Measurements from ENCODE around the gene STAM.

Gene STAM

DNA sequence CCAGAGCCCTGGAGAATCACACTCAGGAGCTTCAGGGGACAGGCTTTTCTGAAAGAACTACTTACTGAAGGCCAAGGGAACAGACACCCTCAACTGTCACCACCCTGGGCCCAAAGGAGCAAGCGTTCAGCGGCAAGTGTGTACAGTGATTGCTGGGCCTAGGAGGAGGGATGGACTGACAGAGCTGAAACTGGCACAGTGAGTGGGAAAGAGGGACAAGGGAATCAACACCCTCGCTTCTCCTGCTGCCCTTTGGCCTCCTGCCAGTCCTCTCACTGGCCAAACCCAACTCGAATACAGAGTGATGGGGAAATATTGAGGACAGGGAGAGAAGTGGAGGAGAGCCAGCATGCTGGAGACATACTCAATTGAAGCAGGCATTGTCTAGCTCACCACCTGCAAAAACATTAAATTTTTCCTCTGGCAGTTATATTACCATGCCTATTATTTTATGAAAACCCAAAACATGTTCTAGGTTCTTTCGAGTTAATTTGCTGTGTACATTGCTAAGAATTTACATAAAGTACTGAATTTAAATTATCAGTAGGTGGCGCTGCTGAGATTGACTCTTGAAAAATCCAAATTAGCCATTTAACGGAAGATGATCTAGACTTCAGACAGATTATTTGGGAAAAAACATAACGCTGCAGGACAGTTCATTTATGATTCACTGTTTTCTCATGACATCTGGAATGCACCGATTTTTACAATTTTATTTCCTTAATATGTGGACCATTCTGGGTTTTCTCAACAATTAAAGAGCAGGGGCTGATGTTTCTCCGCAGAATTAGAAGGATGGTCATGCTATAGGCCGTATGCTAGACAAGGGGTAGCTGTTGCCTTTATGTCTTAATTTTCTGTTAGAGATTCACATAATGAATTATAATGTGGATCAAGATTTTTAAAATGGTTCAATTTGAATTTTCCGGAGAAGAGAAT lies 93.3 kb downstream of the STAM start:
- H3K9ac ChIP-seq (ENCODE audit: low read depth, low read length): no peak overlapping the region
- H3K36me3 ChIP-seq (ENCODE audit: control insufficient read depth, insufficient read depth, low read length): no peaks in the 10 kb centered on the region
- H3K4me3 ChIP-seq (ENCODE audit: low read depth, low read length): no peak overlapping the region
- H3K4me1 ChIP-seq (ENCODE audit: control insufficient read depth, insufficient read depth, low read length): no peaks in the 10 kb centered on the region
- H3K27me3 ChIP-seq (ENCODE audit: control insufficient read depth, insufficient read depth, low read length): no peaks in the 10 kb centered on the region
- no peaks in the 10 kb centered on the region for H3K9me3 ChIP-seq (ENCODE audit: control insufficient read depth, insufficient read depth, low read length)

DNA sequence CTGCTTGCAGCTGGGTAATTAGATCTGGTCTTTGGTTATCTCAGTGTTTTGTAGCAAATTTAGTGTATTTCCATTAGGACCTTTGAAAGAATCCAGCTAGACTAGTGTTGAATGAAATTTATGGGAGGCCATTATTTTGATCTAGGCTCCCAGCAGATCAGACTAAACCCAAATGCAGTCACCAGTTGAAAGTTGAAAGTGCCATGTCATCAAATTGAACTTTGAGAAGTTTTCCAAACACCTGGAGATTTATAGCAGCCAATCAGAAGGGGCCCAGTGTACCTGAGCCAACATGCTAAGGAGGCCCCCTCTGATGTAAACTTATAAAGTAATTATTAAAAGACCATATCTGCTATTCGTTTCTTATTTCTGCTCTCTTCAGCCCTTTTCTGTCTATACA lies 96.7 kb downstream of the STAM start:
- no peaks in the 10 kb centered on the region for H3K9me3 ChIP-seq (ENCODE audit: control insufficient read depth, insufficient read depth, low read length)
- H3K4me1 ChIP-seq (ENCODE audit: control insufficient read depth, insufficient read depth, low read length): no peaks in the 10 kb centered on the region
- no peaks in the 10 kb centered on the region for H3K36me3 ChIP-seq (ENCODE audit: control insufficient read depth, insufficient read depth, low read length)
- no peak overlapping the region for H3K9ac ChIP-seq (ENCODE audit: low read depth, low read length)
- no peaks in the 10 kb centered on the region for H3K27me3 ChIP-seq (ENCODE audit: control insufficient read depth, insufficient read depth, low read length)
- H3K4me3 ChIP-seq (ENCODE audit: low read depth, low read length): no peak overlapping the region

DNA sequence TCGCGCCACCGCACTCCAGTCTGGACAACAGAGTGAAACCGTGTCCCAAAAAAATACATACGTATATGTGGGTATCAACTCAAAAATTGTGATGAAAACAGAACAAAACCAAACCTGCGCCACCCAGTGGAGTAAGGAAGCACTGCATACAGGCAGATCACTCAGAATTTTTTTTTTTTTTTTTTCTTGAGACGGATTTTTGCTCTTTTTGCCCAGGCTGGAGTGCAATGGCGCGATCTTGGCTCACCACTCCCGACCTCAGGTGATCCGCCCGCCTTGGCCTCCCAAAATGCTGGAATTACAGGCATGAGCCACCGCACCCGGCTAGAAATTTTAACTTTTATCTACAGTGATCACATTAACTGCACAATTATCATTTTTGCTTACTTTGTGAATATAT lies 99.0 kb downstream of the STAM start:
- Histone ChIP-seq H3K4me3 (ENCODE audit: low read depth, low read length) (no peak overlapping the region), H3K36me3 (ENCODE audit: control insufficient read depth, insufficient read depth, low read length) (no peaks in the 10 kb centered on the region), H3K4me1 (ENCODE audit: control insufficient read depth, insufficient read depth, low read length) (no peaks in the 10 kb centered on the region), H3K9me3 (ENCODE audit: control insufficient read depth, insufficient read depth, low read length) (no peaks in the 10 kb centered on the region), H3K9ac (ENCODE audit: low read depth, low read length) (no peak overlapping the region), H3K27me3 (ENCODE audit: control insufficient read depth, insufficient read depth, low read length) (no peaks in the 10 kb centered on the region)

DNA sequence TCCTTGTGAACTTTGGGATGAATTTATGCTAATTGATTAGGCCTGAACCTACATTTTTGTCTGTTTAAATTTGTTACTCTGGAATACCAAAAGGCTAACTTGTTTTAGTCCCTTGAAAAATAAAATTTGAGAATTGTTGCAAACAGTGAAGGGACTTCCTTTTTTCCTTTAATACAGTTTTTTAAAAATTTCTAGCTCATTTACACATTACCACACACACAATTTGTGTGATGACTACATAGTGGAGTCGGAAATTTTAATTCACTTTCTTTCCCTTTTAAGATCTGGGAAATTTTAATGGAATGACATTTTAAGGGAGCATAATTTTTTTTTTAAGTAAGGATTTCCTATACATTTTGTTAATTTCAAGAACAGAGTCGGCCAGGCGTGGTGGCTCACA lies 99.5 kb downstream of the STAM start:
- Histone ChIP-seq H3K9ac (ENCODE audit: low read depth, low read length) (no peak overlapping the region), H3K4me1 (ENCODE audit: control insufficient read depth, insufficient read depth, low read length) (no peaks in the 10 kb centered on the region), H3K36me3 (ENCODE audit: control insufficient read depth, insufficient read depth, low read length) (no peaks in the 10 kb centered on the region), H3K27me3 (ENCODE audit: control insufficient read depth, insufficient read depth, low read length) (no peaks in the 10 kb centered on the region), H3K4me3 (ENCODE audit: low read depth, low read length) (no peak overlapping the region), H3K9me3 (ENCODE audit: control insufficient read depth, insufficient read depth, low read length) (no peaks in the 10 kb centered on the region)

DNA sequence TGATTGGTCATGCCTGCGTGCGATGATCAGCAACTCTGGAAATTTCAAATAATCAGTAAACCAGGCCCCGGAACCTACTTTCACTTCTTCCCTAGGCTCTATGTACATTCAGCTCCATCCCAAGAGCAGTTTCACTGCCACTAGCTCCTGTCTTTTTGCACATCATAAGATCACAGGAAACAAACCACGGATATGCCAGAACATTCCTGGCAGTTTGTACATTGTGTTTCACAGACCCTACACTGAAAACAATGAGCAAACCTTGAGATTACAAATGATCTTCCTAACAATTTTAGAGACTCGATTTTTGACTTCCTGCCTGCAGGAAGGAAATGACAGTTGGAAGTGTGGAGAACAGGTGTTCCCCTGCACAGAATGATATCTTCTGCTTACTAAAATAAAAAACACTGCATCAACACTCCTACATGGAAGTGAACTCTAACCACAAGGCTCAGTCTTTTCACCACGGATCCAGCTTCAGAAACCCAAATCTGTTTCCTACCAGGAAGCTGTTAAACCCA lies 100.5 kb downstream of the STAM start:
- no peaks in the 10 kb centered on the region for H3K4me1 ChIP-seq (ENCODE audit: control insufficient read depth, insufficient read depth, low read length)
- no peaks in the 10 kb centered on the region for H3K27me3 ChIP-seq (ENCODE audit: control insufficient read depth, insufficient read depth, low read length)
- H3K36me3 ChIP-seq (ENCODE audit: control insufficient read depth, insufficient read depth, low read length): no peaks in the 10 kb centered on the region
- no peak overlapping the region for H3K9ac ChIP-seq (ENCODE audit: low read depth, low read length)
- H3K9me3 ChIP-seq (ENCODE audit: control insufficient read depth, insufficient read depth, low read length): no peaks in the 10 kb centered on the region
- no peak overlapping the region for H3K4me3 ChIP-seq (ENCODE audit: low read depth, low read length)

DNA sequence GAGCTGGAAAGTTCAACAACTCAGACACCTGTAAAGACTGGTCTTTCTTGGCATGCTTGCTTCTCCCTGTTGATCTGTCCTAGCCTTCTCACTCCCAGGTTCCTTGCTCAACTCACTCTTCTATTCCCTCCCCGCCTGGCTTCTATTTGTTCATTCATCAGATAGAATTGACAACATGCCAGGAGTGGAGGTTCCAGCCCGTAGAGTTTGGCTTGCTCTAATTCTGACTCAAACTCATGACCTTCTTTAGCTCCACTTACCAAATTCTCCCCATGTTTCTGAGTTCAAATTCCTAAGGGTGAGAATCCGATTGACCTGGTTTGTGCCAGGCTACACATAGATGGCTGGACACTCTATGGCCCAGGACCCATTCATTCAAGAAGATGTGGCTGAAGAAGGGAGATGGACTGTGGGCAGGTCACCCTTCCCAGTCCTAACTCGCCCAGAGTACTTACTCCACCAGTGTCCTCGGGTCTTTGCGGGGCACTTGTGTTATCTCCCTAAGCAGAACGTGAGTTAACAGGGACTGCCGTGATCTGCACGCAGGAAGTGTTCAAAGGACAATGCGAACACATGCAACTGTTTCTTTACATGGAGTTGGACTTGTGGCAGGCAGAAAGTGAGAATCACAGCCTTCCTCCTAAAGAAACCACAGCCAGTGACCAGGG lies 104.1 kb downstream of the STAM start:
- H3K4me3 ChIP-seq (ENCODE audit: low read depth, low read length): no peak overlapping the region
- H3K27me3 ChIP-seq (ENCODE audit: control insufficient read depth, insufficient read depth, low read length): no peaks in the 10 kb centered on the region
- H3K4me1 ChIP-seq (ENCODE audit: control insufficient read depth, insufficient read depth, low read length): no peaks in the 10 kb centered on the region
- no peak overlapping the region for H3K9ac ChIP-seq (ENCODE audit: low read depth, low read length)
- no peaks in the 10 kb centered on the region for H3K36me3 ChIP-seq (ENCODE audit: control insufficient read depth, insufficient read depth, low read length)
- no peaks in the 10 kb centered on the region for H3K9me3 ChIP-seq (ENCODE audit: control insufficient read depth, insufficient read depth, low read length)

DNA sequence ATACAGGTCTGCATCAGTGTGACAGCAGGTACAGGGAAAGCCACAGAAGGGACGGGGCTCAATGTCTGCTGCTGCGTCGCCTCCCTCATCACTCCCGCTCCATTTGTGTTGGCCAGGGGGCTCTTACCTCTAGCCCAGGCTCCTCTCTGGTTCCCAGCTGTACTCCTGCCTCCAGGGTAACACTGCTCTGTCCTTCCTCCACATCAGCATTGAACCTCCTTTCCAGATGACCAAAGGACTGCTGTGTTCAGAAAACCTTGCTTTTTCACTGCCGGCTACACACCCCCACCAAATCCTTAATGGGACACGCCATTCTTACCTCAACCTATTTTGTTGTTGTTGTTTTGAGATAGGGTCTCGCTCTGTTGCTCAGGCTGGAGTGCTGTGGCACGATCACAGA lies 105.9 kb downstream of the STAM start:
- Histone ChIP-seq H3K36me3 (ENCODE audit: control insufficient read depth, insufficient read depth, low read length) (no peaks in the 10 kb centered on the region), H3K9me3 (ENCODE audit: control insufficient read depth, insufficient read depth, low read length) (no peaks in the 10 kb centered on the region), H3K9ac (ENCODE audit: low read depth, low read length) (no peak overlapping the region), H3K4me3 (ENCODE audit: low read depth, low read length) (no peak overlapping the region), H3K27me3 (ENCODE audit: control insufficient read depth, insufficient read depth, low read length) (no peaks in the 10 kb centered on the region), H3K4me1 (ENCODE audit: control insufficient read depth, insufficient read depth, low read length) (no peaks in the 10 kb centered on the region)

DNA sequence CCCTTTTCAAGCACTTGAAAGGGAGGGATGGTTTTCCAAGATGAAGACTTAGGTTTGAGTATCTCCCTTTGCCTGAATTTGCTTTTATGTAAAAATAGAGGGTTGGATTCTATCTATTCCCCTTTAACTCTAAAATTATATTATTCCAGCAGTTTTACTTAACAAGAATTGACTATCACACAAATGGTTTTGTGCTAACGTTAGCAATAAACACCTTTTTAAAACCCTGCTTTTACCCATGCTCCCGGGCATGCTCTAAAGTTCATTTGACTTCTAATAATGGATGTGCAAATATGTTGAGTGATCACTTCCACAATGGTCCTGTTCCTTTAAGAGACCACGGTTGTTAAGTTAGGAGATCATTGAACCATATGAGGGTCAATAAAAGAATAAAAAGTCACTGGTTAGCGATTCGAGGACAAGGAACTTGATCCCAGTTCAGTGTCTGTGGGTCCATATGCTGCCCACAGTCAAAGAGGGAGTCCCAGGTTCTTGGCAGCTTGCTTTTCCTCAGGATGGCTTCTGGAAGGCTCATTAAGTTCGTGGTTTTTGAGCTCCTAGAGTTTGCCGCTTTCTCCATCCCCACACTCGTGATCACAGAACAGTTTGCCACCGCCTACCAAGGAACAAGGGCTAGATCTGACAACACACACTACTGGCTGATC lies 108.0 kb downstream of the STAM start, which contains the start of gene TMEM236:
Gene TMEM236, plus strand, starts transcription at position 421 of the 665 bp plus-strand sequence. Its CDS starts 95 bp downstream, at position 516.
- Histone ChIP-seq H3K4me1 (ENCODE audit: control insufficient read depth, insufficient read depth, low read length) (no peaks in the 10 kb centered on the region), H3K4me3 (ENCODE audit: low read depth, low read length) (no peak within 1 kb of the TSS), H3K9ac (ENCODE audit: low read depth, low read length) (no peak within 1 kb of the TSS), H3K36me3 (ENCODE audit: control insufficient read depth, insufficient read depth, low read length) (no peaks in the 10 kb centered on the region), H3K27me3 (ENCODE audit: control insufficient read depth, insufficient read depth, low read length) (no peaks in the 10 kb centered on the region), H3K9me3 (ENCODE audit: control insufficient read depth, insufficient read depth, low read length) (no peaks in the 10 kb centered on the region)

DNA sequence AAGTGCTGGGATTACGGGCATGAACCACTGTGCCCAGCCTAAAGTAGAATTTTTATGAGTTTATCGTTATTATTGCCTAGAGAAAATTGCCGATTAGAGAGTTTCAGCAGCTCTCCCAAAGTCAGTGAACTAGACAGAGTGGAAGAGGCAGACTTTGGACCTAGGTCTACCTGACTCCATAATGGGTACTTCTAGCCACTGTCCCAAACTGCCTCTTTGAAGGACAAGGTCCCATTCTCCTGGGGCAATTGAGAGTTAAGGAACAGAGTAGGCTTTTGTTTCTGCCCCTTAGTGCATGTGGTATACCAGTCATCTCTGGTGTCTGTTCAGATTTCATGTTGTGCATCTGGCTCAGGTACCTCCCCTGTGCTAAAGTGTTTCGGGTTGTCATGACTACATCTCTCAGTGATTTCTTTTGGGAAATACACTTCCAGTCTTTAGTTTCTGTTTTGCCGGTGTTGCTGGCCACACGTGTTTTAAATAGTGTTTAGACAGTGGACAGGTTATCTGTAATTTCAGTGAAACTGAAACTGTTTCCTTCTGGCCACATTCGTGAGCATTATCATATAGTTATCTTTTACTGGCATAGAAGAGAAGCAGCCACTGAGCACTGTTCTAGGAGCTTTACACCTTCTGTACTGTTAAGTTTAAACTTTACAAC lies 112.7 kb downstream of the STAM start:
- H3K27me3 ChIP-seq (ENCODE audit: control insufficient read depth, insufficient read depth, low read length): peaks cover 5% of the 10 kb centered on the region
- no peaks in the 10 kb centered on the region for H3K9me3 ChIP-seq (ENCODE audit: control insufficient read depth, insufficient read depth, low read length)
- no peaks in the 10 kb centered on the region for H3K36me3 ChIP-seq (ENCODE audit: control insufficient read depth, insufficient read depth, low read length)
- H3K9ac ChIP-seq (ENCODE audit: low read depth, low read length): no peak overlapping the region
- no peak overlapping the region for H3K4me3 ChIP-seq (ENCODE audit: low read depth, low read length)
- H3K4me1 ChIP-seq (ENCODE audit: control insufficient read depth, insufficient read depth, low read length): no peaks in the 10 kb centered on the region

DNA sequence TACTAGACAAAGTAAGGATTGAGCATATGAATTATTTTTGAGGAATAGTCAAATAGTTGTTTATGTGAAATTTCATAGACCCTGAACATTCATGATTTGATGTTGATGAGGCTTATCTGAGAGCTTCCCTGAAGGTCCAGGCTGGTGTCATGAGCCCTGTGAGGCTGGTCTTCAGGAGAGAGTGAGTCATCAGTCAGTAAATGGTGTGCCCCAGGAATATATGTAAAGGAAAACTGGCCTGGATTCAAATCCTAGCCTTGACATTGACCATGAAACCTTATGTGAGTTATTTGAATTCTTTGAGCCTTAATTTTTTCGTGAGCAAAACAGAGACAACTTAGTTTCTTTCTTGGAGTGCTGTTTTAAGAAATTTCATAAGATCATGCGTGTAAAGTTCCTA lies 114.2 kb downstream of the STAM start:
- H3K4me3 ChIP-seq (ENCODE audit: low read depth, low read length): no peak overlapping the region
- no peaks in the 10 kb centered on the region for H3K4me1 ChIP-seq (ENCODE audit: control insufficient read depth, insufficient read depth, low read length)
- H3K9ac ChIP-seq (ENCODE audit: low read depth, low read length): no peak overlapping the region
- H3K9me3 ChIP-seq (ENCODE audit: control insufficient read depth, insufficient read depth, low read length): no peaks in the 10 kb centered on the region
- no peaks in the 10 kb centered on the region for H3K36me3 ChIP-seq (ENCODE audit: control insufficient read depth, insufficient read depth, low read length)
- H3K27me3 ChIP-seq (ENCODE audit: control insufficient read depth, insufficient read depth, low read length): peaks cover 19% of the 10 kb centered on the region

DNA sequence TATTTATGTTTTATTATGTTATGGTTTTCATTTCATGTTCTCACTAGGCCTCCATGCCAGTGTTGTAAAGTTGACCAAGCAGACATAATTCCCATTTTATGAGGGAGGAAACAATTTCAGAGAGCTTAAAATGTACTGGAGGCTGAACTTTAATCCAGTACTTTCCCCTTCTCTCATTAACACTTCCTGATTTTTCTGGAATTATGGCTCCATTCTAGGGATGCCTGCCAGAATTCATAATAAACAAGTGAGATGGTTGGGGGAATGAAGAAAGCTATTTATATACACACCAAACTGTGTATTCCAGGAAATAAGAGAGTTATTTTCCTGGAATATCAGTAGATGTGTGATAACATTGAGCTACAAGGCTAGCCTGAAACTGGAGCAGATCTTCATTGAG lies 114.9 kb downstream of the STAM start:
- Histone ChIP-seq H3K9ac (ENCODE audit: low read depth, low read length) (no peak overlapping the region), H3K4me3 (ENCODE audit: low read depth, low read length) (no peak overlapping the region), H3K36me3 (ENCODE audit: control insufficient read depth, insufficient read depth, low read length) (no peaks in the 10 kb centered on the region), H3K4me1 (ENCODE audit: control insufficient read depth, insufficient read depth, low read length) (peaks cover 4% of the 10 kb centered on the region), H3K27me3 (ENCODE audit: control insufficient read depth, insufficient read depth, low read length) (peaks cover 26% of the 10 kb centered on the region), H3K9me3 (ENCODE audit: control insufficient read depth, insufficient read depth, low read length) (no peaks in the 10 kb centered on the region)
